Ishikawa (cell line): ENCODE data around the gene REPS2.

Source experiments
- EGR1 ChIP-seq: IDR thresholded peaks from 2 replicates; pipeline ENCODE4 v1.6.1; 2012
- EP300 ChIP-seq: IDR thresholded peaks from 2 replicates; pipeline ENCODE4 v1.6.1; 2012; ENCODE audit warnings: borderline replicate concordance
- FOXM1 ChIP-seq: IDR thresholded peaks from 2 replicates; pipeline ENCODE4 v1.6.1; 2012; ENCODE audit warnings: low read depth, borderline replicate concordance
- NFIC ChIP-seq: IDR thresholded peaks from 2 replicates; pipeline ENCODE4 v1.6.1; 2012
- RAD21 ChIP-seq: IDR thresholded peaks from 2 replicates; pipeline ENCODE4 v1.6.1; 2012; ENCODE audit warnings: low read depth
- TCF12 ChIP-seq: IDR thresholded peaks from 2 replicates; pipeline ENCODE4 v1.6.1; 2012; ENCODE audit warnings: low read depth
- ZBTB7A ChIP-seq: IDR thresholded peaks from 2 replicates; pipeline ENCODE4 v1.6.1; 2012; ENCODE audit warnings: low read depth
- TF ChIP-seq, protein P1 (sequence below): IDR thresholded peaks from 2 replicates; pipeline ENCODE4 v1.6.1; 2012; ENCODE audit warnings: low read depth, mild to moderate bottlenecking
- TF ChIP-seq, protein P2 (sequence below): IDR thresholded peaks from 2 replicates; pipeline ENCODE4 v1.6.1; 2012

GRCh38 chrX:17174671-17175070 lies 228.2 kb downstream of the REPS2 start:
- TF ChIP-seq EP300 (no peak), EGR1 (no peak), FOXM1 (no peak), ZBTB7A (no peak), RAD21 (no peak), TCF12 (no peak), NFIC (no peak)
- TF ChIP-seq, protein P1, sequence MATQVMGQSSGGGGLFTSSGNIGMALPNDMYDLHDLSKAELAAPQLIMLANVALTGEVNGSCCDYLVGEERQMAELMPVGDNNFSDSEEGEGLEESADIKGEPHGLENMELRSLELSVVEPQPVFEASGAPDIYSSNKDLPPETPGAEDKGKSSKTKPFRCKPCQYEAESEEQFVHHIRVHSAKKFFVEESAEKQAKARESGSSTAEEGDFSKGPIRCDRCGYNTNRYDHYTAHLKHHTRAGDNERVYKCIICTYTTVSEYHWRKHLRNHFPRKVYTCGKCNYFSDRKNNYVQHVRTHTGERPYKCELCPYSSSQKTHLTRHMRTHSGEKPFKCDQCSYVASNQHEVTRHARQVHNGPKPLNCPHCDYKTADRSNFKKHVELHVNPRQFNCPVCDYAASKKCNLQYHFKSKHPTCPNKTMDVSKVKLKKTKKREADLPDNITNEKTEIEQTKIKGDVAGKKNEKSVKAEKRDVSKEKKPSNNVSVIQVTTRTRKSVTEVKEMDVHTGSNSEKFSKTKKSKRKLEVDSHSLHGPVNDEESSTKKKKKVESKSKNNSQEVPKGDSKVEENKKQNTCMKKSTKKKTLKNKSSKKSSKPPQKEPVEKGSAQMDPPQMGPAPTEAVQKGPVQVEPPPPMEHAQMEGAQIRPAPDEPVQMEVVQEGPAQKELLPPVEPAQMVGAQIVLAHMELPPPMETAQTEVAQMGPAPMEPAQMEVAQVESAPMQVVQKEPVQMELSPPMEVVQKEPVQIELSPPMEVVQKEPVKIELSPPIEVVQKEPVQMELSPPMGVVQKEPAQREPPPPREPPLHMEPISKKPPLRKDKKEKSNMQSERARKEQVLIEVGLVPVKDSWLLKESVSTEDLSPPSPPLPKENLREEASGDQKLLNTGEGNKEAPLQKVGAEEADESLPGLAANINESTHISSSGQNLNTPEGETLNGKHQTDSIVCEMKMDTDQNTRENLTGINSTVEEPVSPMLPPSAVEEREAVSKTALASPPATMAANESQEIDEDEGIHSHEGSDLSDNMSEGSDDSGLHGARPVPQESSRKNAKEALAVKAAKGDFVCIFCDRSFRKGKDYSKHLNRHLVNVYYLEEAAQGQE: no peak
- TF ChIP-seq, protein P2, sequence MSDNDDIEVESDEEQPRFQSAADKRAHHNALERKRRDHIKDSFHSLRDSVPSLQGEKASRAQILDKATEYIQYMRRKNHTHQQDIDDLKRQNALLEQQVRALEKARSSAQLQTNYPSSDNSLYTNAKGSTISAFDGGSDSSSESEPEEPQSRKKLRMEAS: no peak
